Measurements from ENCODE around the gene FKBP1A.

FKBP1A gene

DNA sequence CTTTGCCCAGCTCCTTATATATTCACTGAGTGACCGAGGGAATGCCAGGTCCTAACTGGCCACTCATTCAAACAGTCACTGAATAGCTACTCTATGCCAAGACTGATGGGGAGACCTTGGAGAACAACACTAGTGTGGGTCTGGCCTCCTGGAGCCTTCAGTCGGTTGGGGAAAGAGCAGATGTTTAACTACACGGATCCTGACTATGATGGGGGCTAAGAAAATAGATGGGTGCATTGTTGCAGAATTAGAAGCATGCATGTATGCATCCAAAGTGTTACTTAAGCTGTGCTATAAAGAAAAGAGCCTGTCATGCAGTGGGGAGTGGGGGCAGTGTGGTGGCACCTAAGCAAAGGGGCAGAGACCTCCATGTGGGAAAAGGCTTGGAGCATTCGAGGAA lies 6.5 kb downstream of the FKBP1A start:
- DNase-seq, result no peak

GRCh38 chr20:1383623-1384404 lies 9.0 kb downstream of the FKBP1A start:
- no peak for DNase-seq

- DNase-seq, result no peak
Measured at GRCh38 chr20:1382670-1383069, 10.2 kb downstream of the FKBP1A start.

- no peak for DNase-seq
Measured at GRCh38 chr20:1381753-1382591, 10.9 kb downstream of the FKBP1A start.

GRCh38 chr20:1378735-1379125 lies 14.1 kb downstream of the FKBP1A start:
- no peak for DNase-seq

DNA sequence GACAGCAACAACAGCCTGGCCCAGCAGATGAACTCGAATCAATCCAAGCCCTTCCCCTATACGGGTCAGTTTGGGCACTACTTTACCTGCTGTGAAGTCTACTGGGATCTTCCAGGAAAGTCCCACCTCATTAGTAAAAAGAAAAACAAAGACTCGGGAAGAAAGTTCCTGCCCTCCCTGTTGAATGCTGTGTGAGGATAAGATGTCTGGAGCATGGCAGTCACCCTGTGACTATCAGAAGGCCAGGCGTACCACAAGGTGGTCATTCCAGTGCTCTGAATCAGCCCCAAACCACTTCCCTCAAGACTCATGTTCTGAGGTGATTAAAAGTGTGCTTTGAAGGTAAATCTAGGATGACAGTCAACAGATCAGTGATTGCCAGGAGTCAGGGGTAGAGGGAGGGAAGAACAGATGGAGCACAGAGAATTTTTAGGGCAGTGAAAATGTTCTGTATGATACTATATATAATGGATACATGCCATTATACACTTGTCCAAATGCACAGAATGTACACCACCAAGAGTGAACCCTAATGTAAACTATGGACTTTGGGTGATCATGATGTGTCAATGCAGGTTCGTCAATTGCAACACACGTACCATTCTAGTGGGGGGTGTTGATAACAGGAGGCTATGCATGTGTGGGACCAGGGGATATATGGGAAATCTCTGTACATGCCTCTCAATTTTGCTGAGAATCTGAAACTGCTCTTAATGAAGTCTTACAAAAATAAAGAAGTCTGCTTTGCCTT lies 14.7 kb downstream of the FKBP1A start:
- no peak for DNase-seq

DNA sequence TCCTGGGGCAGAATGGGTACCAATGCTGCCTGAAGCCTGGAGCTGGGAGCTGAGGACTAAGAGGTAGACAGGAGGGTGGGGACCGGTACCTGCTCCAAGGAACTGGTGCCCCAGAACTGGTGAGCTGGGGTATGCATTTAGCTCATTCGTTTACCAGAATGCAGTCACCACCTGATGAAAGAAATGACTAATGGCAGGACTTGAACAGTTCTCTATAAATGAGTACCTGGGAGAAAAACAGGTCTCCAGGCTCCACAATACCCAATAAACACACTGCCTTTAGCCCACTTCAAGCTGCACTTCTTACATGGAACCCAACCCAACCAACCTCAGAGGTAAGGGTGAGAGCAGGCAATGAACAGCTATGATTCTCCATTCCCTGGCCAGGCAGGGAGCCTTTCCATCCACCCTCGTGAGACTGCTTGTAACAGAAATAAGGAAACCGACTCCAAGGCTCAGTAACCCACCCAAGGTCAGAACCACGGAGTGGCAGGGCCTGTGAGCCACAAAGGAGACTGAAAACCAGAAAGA lies 15.4 kb downstream of the FKBP1A start:
- no peak for DNase-seq

DNA sequence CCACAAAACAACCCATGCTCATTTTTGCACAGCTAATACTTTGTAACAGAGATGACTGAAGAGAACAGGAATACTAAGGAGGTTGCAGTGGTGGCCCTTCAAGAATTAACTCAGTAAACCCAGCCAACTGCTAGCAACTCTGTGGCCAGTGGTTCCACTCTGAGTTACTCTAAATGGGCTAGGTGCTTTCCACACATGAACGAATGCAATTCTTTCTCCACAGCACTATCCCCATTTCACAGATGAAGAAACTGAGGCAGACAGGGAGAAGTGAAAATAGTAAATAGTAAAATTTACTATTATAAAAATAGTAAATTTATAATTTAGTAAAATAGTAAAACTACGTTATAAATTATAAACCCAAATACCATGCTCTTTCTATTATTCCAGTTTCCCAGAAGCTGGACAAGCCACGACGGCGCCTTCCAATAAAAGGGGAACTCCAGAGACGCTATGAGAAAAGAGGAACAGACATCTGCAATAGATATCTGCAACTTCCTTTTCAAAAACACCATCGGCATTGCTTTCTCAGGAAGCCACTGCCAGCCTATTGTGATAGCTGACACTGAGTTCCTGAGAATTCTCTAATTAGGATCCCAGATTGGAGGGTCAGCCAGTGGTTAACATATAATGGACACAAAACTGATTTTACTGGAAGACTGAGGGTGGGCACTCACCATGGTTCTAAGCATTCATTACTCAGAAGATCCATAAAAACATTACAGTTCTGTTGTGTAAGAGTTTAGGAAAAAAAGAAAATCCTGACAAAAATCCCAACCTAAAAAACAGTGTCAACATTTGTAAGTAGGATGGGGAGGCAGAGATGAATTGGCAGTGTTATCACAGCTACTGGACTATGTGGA lies 16.2 kb downstream of the FKBP1A start:
- DNase-seq, result no peak

DNA sequence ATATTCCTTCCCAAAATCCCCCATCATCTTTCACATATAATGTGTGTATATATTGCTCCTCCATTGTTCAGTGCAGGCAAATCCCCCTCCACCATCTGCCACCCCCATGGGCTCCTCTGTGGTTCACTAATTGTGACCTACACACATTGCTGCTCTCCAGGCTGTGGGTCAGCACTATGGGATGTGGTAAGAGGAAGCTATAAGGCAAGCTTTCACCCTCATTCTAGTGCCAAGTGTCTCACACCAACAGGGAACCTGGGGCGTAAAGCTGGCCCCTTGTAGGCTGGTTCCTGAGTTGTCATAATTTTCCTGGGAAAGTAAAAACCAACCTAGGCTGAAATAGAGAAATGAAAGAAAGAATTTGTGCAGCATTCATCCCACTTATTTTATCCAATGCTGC lies 16.8 kb downstream of the FKBP1A start:
- DNase-seq, result no peak

- DNase-seq, result no peak
Measured at GRCh38 chr20:1375515-1375914, 17.3 kb downstream of the FKBP1A start.

DNA sequence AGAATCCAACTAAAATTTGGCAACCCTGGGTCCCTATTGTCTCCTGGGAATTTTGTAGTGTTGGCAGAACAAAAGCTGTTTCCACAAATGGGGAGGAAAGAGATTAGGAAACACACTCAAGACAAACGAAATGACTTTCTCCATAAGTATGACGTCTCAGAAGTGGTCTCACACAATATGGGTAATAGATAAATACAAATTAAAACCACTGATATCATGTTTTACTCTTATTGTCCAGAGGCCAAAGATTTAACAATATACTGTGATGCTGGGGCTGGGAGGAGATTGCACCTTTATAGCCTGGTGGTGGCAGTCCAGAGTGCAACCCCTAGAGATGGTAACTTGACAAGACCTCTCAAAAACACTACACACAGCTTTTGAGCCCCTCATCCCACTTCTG lies 18.6 kb downstream of the FKBP1A start:
- no peak for DNase-seq

GRCh38 chr20:1373614-1374013 lies 19.2 kb downstream of the FKBP1A start:
- peak in 48 of 56 donors; percentile 14 to 86 (median 67) for DNase-seq

DNA sequence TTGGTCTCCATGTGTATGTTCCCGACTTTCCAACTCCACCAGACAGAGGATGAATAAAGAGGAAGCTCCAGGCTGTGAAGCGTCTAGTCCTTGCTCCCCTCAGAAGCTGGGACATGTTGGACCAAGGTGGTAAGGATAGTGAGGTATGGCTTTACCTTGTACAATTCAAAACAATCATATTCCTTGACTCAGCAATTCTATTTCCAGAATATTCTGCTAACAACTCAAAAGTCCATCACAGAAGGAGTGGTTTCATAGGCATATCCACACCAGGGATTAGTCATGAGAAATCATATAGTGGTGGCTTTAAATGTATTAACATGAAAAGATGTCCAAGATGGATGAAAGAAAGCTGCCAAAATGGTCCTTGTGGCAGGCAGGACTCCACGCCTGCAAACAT lies 19.8 kb downstream of the FKBP1A start:
- DNase-seq, result no peak

GRCh38 chr20:1371830-1372539 lies 20.9 kb downstream of the FKBP1A start:
- no peak for DNase-seq

DNA sequence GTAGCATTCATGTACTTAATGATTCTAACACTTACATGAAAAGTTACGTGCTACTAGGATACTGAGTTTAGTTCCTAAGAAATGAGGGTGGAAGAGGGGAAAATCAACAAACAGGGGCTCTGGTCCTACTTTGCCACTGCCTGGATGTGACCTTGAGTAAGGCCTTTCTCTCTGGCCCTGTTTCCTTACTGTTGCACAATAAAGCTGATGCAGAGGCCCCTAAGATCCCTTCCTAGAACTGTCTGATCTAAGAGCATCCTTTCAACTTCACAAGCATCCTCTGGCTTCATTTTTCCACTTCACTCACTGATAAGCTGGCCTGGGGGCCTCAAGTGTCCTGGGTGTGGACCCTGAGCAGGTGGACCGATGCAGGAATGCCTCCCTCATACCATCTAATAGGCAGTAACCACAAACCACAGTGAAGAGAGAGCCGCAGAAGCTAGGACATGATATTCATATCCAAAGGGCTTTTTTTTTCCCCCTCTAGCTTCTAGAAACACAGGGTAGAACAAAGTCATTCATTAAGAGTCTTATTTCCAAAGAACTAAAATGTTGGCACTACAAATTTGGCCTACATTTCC lies 21.6 kb downstream of the FKBP1A start:
- no peak for DNase-seq

DNA sequence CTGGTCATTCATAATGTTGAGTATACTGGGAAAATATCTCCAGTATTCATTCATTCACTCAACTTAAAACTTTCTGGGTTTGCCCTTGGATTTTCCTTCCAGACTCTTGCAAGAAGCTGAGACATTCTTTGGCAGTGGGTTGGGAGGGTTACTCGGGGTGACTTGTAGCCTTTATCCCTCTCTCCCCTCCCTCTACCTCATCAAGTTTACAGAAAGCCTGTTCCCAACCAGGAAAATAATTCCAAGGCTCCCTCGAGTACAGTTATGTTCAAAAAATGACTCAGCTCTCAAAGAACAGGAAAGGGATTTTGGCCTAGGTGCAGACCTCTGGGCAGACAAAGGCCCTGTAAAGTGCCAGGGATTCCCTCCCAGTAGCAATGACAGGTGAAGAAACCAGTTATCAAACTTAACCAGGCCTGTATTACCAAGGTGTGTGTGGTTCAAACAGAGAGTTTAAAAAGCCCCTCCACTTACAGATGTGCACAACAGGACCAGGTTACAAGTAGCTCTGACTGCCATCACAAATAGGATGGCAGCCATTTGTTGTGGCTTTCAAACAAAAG lies 22.2 kb downstream of the FKBP1A start:
- DNase-seq, result no peak

DNA sequence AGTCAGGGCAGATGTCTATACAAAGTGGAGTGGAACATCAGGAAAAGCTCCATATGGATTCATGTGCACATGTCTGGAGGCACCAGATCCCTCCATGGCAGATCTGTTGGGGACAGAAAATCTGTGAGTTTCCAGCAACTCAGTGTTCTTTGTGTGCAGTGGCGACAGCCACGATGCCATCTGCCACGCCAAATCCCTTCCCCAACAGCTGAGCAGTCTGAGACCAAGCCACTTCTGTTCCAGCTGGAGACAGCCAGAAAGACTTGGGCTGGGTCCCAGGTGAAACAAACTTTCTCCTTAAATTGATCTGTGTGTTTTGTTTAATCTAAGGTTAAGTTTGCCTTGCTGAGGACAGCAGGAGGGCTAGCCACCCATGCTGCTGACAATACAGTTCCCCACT lies 22.9 kb downstream of the FKBP1A start:
- DNase-seq, result peak in 6 of 56 donors; percentile 15 to 24 (median 18)

GRCh38 chr20:1368448-1369199 lies 24.2 kb downstream of the FKBP1A start:
- peak in 1 of 56 donors; percentile 22 for DNase-seq

- no peak for DNase-seq
Measured at GRCh38 chr20:1367479-1367878, 25.4 kb downstream of the FKBP1A start.
